Stimulated activated naive CD4-positive, alpha-beta T cell (primary cell): Measurements from ENCODE around the gene CD86.

Experiments
- DNase-seq, 6 experiments: peaks; one replicate each; lab custom pipeline; 2025; lab: John Stamatoyannopoulos, UW

CD86 gene

GRCh38 chr3:122092460-122093165 lies 37.5 kb downstream of the CD86 start:
- no peak for DNase-seq

GRCh38 chr3:122094125-122094524 lies 39.0 kb downstream of the CD86 start:
- DNase-seq = no peak

- DNase-seq = no peak
These were observed 39.5 kb downstream of the CD86 start for GRCh38 chr3:122094693-122095092.

DNA sequence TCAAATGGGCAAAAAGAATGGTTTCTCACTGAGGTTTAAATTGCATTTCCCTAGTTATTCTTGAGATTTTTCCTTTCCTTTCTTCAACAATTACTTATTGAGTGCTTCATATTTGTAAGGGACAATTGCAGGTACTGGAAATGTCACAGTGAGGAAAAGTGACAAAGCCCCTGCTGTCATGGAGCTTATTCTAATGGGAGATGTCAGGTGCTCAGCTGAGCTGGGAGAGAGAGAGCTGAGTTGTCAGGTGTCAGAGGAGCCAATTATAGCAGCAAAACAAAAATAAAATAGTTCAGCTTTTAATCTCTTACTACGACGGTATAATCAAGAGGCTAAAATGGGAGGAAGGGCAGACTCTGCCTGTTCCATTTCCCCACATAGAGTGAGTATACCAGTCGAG lies 42.0 kb downstream of the CD86 start:
- no peak for DNase-seq

- DNase-seq = no peak
These were observed 43.4 kb downstream of the CD86 start for GRCh38 chr3:122098611-122099010.

DNA sequence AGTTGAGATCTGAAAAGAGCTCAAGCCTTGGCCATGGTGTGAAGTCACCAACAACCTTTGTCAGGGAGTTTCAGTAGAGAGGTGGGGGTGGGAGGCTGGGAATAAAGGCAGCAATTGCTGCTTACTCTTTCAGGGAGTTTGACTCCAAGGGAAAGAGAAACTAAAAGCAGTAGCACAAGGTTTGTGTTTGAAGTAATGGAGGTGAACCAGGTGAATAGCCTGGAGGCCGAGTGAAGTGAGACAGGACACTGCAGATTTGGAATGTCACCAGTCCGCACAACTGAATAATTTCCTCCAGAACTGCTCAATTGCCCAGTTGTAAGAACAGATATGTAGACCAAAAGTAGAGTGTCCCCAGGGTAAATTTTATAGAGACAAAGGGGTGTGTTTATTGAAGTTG lies 44.1 kb downstream of the CD86 start:
- DNase-seq = no peak

DNA sequence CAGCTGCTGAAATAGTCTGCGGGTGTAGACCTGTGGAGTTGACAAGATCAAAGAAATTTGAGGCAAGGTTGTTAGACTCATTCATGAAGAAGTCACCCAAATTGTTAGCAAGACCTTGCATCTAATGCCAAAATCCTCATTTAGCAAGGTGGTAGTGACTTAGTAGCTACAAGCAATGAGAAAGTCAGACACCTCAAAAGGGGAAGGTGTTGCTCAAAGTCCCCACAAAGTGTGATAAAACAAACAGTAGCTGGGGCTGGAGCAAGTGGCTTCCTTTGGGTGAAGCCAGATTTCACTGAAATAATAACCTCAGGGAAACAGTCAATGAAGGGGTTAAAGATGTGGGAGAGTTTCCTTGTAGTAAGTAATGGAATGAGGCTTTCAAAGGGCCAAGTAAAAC lies 44.9 kb downstream of the CD86 start:
- no peak for DNase-seq

- no peak for DNase-seq
These were observed 45.7 kb downstream of the CD86 start for GRCh38 chr3:122100591-122101463.

- DNase-seq = peak in 3 of 6 experiments; percentile 27 to 61 (median 51)
These were observed 46.5 kb downstream of the CD86 start for GRCh38 chr3:122101646-122102045.

GRCh38 chr3:122102191-122102935 lies 47.2 kb downstream of the CD86 start:
- no peak for DNase-seq

- no peak for DNase-seq
These were observed 48.8 kb downstream of the CD86 start for GRCh38 chr3:122103821-122104514.

DNA sequence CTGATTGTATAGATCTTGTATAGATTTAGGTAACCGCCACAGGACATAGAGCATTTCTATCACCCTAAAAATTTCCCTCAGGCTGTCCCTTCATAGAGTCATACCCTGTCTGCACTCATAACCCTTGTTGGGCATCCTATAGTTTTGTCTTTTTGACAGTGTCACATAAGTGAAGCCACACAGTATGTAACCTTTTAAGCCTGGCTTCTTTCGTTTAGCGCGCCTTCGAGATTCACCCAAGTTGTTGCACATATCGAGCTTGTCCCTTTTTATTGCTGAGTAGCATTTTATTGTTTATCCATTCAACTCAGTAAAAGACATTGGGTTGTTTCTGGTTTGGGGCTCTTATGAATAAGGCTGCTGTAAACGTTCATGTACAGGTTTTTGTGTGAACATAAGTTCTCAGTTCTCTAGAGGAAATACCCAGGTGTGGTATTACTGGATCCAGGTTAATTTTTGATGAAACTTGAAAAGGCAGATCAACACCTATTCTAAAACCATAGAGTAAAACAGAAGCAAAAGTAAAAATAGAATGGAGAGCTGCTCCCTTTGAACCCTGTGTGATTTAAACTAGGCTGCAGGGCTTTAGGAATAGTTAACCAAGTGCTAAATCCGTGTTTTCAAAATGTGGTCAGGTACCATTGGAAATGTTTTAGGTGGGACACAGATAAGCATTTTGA lies 49.5 kb downstream of the CD86 start:
- no peak for DNase-seq

- no peak for DNase-seq
These were observed 50.5 kb downstream of the CD86 start for GRCh38 chr3:122105626-122106025.

DNA sequence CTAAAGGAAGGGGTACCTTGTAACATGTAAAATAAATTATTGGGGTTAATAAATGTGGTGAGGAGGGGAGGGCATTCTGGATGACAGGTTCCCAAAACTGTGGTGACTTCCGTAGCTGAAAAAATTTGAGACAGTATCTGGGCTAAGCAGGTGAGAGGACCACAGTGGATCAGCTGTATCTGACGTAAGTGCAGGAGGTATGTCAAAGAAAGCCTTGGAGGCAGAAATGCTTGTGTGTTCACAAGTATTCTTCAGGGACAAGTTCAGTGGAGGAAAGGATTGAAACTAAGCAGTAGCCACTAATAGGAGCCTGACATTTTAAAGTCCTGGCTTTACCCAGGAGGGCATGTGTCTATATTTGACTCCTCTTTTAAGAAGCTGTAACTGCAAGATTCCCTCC lies 52.0 kb downstream of the CD86 start:
- no peak for DNase-seq

GRCh38 chr3:122111974-122112373 lies 56.8 kb downstream of the CD86 start:
- no peak for DNase-seq

DNA sequence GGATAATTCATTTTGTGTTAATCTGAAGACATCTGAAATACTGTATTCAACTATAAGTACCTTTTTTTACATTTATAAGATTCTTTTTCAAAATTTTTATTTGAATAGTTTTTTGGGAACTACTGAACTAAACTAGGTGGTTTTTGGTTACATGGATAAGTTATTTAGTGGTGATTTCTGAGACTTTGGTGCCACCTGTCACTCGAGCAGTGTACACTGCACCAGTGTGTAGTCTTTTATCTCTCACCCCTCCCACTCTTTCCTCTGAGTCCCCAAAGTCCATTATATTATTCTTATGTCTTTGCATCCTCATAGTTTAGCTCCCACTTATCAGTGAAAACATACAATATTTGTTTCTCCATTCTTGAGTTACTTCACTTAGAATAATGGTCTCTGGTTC lies 57.6 kb downstream of the CD86 start:
- DNase-seq = no peak

DNA sequence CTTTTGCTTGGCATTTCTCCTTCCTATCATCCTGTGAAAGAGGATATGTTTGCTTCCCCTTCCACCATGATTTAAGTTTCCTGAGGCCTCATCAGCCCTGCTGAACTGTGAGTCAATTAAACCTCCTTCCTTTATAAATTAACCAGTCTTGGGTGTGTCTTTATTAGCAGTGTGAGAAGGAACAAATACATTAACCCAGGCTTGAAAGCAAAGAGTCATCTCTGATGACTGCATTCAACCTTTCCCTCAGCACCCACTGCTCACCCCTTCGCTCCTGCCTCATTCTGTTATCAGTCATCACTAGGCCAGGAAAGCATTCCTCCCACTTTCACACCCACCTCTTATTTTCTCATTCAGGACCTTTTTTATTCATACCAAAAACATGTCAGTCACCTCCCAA lies 68.7 kb downstream of the CD86 start:
- DNase-seq = no peak

- DNase-seq = no peak
These were observed 77.9 kb downstream of the CD86 start for GRCh38 chr3:122132949-122133540.

DNA sequence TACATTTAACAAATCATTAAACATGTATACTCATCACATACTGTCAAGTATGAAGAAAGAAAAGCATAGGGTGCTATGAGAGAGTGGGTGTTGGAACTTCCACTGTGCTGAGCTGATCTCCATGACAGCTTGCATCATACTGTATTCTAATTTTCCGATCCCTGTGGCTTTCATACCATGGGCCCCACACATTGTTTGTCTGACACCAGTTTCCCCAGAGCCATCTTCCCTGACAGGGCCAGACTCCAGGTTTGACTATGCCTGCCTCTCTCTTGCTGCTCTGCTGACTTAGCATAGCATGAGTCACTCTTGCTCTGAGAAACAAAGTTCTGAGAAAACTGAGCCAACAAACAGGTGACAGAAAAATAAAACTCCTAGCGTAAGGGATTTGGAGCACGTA lies 91.3 kb downstream of the CD86 start:
- no peak for DNase-seq

DNA sequence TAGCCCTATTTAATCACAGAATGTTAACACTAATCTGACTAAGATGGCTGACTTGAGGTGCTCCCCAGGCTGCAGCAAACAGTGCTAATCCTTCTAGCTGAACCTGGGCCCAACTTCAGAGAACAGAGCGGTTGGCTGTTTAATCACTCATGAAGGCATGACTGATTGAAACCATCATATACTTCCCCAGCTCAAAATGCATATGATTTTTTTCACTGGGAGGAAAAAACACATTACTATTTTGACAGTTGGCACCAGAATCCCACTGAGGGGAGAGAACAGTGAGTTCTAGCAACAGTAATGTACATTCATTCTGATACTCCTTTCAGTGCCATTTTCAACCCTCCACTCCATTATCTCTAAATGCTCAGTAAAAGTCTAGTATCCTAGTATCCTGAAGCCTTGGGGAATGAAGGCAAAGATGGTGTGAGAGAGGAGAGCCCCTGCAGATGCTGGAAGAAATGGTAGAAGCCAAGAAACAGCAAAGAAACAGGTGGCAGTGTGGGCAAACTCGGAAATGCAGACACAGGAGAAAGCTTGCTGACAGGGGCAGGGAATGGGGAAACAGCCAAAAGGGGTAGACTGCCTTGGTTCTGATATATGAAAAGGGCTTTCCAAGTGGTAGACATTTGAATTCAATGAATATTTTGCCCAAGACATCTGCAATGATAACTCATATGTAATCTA lies 93.9 kb downstream of the CD86 start:
- no peak for DNase-seq

GRCh38 chr3:122151480-122151879 lies 96.3 kb downstream of the CD86 start:
- DNase-seq = no peak
